GM19043 (cell line): ENCODE results near the gene AP1S1.
A peak's percentile ranks its signal among the peaks of the same experiment; 100 is the strongest.

Experiments
- ATAC-seq: cut with Tn5 transposase; IDR thresholded peaks from one replicate; pipeline ENCODE4 v1.9.1; 2021; ENCODE audit warnings: low read depth; ENCODE audit not compliant: unreplicated experiment

The AP1S1 gene

GRCh38 chr7:101156277-101156676 lies 2.0 kb downstream of the AP1S1 start:
- no peak for ATAC-seq

DNA sequence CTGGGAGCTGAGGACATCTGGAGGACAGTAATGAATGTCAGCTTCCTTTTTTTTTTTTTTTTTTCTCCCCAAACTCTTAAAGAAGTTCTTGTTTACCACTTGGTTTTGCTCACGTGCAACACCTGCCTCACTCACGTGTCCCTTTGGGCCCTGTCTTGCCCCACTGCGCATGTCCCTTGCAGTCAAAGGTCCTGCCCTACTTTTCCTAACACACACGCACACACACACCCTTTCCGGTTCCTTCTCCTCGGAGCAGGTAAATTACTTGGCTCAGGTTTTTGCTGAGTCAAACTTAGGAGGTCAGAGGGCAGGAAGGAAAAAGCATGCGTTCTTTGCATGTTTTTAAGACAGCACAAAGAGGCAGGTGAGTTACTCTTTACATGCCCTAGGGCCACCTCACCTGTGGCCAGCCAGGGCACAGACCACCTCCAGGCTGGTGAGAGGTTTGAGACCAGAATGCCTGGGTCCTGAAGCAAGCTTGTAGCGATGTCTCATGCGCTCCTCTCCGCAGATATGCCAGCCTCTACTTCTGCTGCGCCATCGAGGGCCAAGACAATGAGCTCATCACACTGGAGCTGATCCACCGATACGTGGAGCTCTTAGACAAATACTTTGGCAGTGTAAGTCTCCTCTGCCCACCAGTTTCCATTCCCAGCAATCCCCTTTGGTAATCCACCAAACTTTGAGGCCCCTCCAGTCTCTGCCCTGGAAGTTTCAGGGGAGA lies 2.8 kb downstream of the AP1S1 start:
- no peak for ATAC-seq

DNA sequence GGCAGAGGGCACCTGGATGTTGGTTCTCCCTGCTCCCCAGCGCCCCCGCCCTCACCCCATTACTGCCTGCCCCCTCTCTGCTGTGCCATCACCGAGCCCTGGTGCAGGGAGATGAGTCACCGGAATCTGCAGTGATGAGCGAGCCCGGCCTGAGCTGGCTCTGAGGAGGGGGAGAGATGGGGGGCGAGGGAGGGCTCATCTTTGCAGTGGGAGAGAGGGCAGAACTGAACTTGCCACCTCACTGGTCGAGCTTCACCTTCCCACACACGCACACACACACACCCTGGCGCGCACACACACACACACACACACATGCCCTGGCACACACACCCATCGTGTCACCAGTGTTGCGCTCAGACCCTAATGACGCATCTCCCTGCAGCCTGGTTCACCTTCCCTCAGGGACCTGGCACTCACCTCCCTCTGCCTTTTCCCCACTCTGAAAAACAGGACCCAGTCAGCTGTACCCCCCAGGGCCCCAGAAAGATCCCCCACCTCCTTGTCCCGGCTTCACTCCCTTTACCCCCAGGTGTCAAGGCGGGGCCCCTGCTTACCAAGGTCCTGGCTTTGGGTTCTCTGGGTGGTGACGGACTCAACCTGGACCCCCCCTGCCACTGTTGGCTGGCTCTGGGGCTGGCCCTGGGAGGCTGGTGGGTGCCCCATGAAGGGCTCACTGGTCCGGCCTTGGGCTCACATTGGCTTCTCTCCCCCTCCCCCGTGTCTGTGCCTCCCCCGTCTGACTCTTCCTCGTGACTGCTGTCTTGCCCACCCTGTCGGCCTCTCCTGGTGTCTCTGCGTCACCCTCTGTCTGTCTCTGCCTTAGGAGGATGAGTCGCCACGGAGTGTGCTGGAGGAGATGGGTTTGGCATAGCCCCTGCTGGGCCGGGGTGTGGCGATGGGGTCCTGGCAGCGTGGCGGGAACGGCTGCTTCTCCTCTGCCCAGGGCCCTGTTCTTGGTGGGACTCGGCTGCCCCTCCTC lies 5.7 kb downstream of the AP1S1 start:
- no peak for ATAC-seq

GRCh38 chr7:101160910-101161309 lies 6.6 kb downstream of the AP1S1 start:
- no peak for ATAC-seq

DNA sequence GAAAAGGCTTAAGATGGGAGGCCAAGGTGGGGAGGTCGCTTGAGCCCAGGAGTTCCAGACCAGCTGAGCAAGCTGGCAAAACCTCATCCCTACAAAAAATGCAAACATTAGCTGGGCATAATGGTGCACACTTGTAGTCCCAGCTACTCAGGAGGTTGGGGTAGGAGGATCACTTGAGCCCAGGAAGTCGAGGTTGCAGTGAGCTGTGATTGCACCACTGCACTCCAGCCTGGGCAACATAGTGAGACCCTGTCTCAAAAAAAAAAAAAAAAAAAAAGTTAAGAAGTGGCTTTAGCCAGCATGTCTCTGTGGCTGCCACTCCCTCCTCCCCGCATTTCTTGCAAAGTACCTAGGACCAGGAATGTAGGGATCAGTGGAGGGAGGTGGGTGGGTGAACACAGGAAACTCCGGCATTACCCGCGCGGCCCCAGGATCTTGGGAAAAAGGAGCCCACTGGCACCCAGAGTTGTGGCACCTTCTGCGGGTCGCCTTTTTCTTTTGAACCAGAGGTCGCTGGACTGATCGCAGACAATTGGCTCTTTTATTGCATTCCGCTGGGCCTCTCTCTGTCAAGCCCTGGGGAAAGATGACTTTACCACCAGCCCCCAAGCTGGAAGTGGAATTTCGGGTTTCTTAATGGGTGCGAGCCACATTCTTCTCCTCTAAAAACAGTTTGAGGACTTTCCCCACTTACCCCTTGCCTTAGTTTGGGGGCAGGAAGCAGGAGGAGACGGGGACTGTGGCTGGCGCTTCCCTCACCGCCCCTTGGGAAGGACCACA lies 7.6 kb downstream of the AP1S1 start:
- no peak for ATAC-seq

- ATAC-seq, result no peak
Observed at GRCh38 chr7:101162551-101163278, 8.4 kb downstream of the AP1S1 start.

DNA sequence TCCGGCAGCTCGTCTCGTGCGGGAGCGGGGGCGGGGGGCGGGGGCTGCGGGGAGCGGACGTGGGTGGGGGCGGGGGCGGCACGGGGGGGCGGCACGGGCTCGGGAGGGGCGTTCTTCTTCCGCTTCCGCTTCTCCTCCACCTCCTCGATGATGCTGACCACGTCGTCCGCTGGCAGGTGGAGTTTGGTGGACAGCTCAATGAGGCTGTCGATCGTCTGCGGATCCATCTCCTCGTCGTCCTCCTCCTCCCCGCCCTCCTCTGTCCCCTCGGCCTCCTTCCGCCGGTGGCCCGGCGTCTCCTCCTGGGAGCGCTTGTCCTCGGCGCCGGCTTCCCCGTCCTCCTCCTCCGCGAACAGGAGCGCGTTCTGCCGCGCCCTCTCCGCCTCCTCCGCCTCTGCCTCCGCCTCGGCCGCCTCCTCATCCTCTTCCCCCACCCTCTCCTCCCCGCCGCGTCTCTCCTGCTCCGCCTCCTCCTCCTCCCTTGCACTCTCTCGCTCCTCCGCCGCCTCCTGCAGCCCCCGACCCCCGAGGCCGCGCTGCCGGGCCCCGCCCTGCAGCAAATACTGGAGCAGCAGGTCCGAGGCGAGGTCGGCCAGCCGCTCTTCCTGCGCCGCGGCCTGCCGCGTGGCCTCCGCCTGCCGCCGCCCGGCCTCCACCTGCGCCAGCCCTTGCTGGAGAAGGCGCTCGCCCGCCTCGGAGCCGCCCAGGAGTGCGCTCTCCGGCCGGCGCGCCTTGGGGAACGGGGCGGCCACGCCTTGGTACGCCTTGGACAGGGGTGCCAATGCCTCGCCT lies 9.2 kb downstream of the AP1S1 start:
- ATAC-seq, result no peak

DNA sequence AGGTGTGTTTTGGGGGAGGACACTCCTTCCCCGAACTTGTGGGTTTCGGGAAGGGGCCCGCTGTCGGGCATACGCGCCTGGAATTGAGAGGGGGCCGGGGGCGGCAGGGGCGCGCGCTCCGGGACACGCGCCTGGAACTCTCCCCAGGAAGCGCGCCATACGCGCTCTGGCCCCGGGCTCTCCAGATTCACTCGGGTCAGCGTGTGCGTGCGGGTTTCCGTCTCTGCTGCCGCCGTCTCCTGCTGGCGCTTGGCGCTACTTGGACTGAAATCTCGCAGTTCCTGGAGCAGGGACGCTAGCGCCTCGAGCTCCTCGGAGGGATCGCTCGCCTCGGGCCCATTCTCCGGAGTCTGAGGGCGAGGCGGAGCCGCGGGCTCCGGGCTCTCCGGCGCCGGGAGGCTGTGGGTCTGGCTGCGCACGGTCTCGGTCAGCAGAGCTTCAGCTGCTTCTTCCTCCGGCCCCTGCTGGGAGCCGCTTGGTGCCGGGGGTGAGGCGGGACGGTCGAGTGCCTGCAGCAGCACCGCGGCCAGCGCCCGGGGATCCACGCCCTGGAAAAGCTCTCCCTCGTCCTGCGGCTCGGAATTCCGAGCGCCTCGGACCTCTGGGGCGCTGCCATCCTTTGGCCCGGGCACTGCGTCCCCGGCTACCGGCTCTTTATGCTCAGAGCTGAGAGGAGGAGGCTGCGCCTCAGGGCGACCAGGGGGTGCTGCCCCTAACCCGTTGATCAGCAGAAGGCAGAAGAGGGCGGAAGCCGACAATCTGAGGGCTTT lies 10.0 kb downstream of the AP1S1 start:
- ATAC-seq, result no peak

GRCh38 chr7:101165075-101165957 lies 11.0 kb downstream of the AP1S1 start, which contains the start of gene VGF:
Gene VGF, minus strand, starts transcription at chr7:101165569. Its CDS starts 726 bp downstream, at chr7:101164843.
- ATAC-seq, result peak; percentile 80

GRCh38 chr7:101165958-101166647 lies 11.8 kb downstream of the AP1S1 start:
- ATAC-seq, result no peak

DNA sequence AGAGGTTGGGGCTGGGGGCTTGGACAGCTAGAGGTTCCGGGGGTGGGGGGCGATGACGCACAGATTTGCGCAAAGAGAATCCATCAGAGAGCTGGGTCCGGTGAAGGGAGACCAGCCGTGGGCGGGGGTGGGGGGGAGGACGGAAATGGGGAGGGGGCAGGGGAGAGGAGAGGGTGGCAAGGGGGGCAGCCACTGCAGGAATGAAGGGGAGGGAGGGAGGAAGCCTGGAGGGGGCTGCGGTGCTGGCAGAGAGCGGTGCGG lies 12.3 kb downstream of the AP1S1 start:
- ATAC-seq, result no peak

DNA sequence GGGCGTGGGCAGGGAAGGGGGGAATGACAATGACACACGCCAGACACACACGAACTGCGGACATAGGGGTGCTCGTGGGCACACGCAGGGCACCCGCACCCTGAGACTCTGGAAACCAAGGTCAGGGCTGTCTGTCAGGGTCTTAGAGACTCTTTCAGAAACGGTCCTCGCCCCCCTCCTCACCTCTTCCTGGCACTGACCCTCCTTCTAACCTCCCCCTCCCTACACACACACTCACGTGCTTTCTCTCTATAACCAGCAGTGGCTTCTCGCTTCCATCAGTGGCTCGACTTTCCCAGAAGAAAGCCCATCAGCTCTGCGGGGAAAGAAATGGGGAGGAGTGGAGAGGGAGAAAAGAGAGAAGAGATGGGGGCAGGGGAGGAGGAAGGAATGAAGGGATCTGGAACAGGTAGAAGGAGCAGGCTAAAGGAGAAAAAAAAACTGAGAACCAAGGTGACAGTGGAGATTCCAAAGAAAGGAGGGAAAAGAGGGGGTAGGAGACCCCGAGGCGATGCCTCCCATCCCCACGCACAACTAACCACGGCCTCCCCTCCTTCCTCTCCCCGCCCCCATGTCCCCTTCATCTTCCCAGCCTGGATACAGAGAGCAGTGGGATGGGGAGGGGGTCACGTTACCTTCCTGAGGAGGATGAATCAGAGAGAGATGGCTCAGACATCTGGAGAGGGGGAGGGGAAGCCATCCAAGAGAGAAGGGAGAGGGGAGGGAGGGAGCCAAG lies 12.8 kb downstream of the AP1S1 start:
- no peak for ATAC-seq

GRCh38 chr7:101167645-101168411 lies 13.6 kb downstream of the AP1S1 start:
- ATAC-seq, result no peak

DNA sequence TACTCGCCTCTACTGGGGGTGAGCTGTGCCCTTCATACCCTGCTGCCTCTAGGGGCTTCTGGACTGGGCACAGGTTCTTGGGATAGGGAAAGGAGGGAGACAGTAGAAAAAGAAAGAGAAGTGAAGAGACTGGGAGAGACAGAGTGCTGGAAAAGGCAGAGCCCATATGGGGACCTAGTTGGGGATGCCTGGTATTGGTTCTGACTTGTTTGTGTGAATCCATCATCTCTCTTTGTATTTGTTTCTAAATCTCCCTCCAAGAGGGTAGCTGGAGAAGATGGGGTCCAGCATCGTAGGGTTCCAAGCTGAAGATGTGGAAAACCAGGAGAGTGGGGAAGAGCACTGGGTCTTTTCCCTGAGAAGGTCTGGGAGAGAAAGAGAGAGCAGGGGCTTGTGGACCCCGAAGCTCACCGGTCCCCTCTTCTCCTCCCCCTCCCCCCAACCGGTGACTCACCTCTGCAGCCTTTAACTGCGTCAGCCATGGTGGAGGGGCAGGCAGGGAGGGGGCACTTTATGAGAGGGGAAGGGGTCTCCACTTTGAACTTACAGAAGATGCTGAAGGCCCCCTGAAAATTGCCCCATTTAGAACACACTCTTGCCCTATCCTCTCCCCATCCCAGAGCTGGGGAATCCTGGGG lies 14.3 kb downstream of the AP1S1 start:
- no peak for ATAC-seq

DNA sequence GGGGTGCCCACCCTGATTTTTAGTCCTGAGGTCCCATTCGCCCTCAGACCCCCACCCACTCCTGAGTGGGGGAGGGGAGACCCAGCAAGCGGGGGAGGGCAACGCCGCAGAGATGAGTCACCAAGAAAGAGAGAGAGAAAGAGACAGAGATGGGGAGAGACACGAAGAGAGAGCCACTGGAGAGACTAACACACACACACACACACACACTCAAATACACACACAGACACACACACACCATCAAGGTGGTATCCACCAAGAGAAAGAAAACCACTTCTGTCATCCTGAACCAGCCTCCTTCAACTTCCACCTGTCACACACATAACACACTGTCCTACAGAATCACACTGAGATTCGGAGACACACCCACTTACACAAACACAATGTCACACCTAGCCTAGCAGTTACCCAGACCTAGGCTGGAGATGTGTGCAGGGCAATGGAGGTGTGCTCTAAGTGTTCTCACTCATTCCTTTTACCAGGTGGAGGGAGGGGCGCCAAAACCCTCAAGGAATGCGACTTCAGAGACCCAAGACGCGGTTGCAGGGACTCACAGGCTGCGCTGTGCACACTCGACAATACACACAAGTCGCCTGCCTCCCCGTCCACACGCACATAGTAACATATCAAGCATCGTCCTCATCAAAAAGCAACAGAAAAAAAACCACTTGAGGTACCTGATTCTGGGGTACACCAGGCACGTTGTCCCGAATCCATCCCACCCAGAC lies 15.0 kb downstream of the AP1S1 start:
- no peak for ATAC-seq
